GM12878 (cell line): ENCODE measurements around the gene RIC1. TPM values are rescaled to one million over a fixed set of nuclear protein-coding genes. Genes with fewer than 3 reads are reported as not detected.

Source experiments
- ATAC-seq: fragments of 200-7000 bp; cut with Tn5 transposase; 3 replicates; pipeline ENCODE4 v1.9.1; 2020; ENCODE audit warnings: mild to moderate bottlenecking, moderate library complexity
- BruUV-seq: library from RNA; stranded (reverse); fragments of 400-500 nt; replicated peaks from 2 replicates; lab custom pipeline; 2021; lab: Mats Ljungman, UMichigan
- CTCF ChIA-PET: fragments of 300-600 bp; sonication (Branson Sonifier 250); formaldehyde crosslinking; extraction: SDS; loops from one replicate; lab custom pipeline; 2021; ENCODE audit warnings: inconsistent platforms; lab: Yijun Ruan, JAX
- POLR2A ChIA-PET: fragments of 350-600 bp; formaldehyde crosslinking; extraction: SDS; loops from one replicate; lab custom pipeline; 2021; ENCODE audit warnings: inconsistent platforms; lab: Charles Lee
- RAD21 ChIA-PET: fragments of 300-600 bp; sonication (Branson Sonifier 250); formaldehyde crosslinking; loops from one replicate; lab custom pipeline; 2023; ENCODE audit warnings: antibody characterized with exemption; ENCODE audit not compliant: unreplicated experiment; lab: Charles Lee
- SMC1A ChIA-PET: fragments of 300-600 bp; sonication (Branson Sonifier 250); formaldehyde crosslinking; loops from one replicate; lab custom pipeline; 2023; ENCODE audit not compliant: unreplicated experiment, uncharacterized antibody; lab: Charles Lee
- DNase-seq: peaks from one replicate; pipeline ENCODE4 v3.0.0-alpha.2; 2011; ENCODE audit warnings: low read depth, low spot score
- FAIRE-seq: peaks from 3 replicates; lab custom pipeline; 2011; peaks lifted over from hg19 to GRCh38; lab: Jason Lieb, UNC
- H2AFZ ChIP-seq: 2 replicates; pipeline ENCODE4 v1.6.0; 2011; ENCODE audit warnings: low read depth, low read length, control low read depth; ENCODE audit not compliant: control insufficient read depth
- H3K27ac ChIP-seq: 2 replicates; pipeline ENCODE4 v1.5.1; 2011; ENCODE audit warnings: control low read depth; ENCODE audit not compliant: control insufficient read depth, insufficient read depth
- H3K27me3 ChIP-seq, 2 experiments: replicated peaks in 1 of 2; 2 replicates each; pipeline versions ENCODE4 v1.6.0 to v1.6.1; 2011; ENCODE audit warnings: low read length in 1 of 2; ENCODE audit not compliant: control insufficient read depth in 2 of 2, insufficient read depth in 2 of 2
- H3K36me3 ChIP-seq, 2 experiments: 2 replicates each; pipeline ENCODE4 v1.5.1; 2011; ENCODE audit warnings: low read length in 1 of 2; ENCODE audit not compliant: control insufficient read depth in 2 of 2, insufficient read depth in 2 of 2
- H3K4me1 ChIP-seq: 2 replicates; pipeline ENCODE4 v1.6.1; 2011; ENCODE audit warnings: mild to moderate bottlenecking, low read length, moderate library complexity, mixed read lengths; ENCODE audit not compliant: control insufficient read depth, insufficient read depth
- H3K4me2 ChIP-seq: 2 replicates; pipeline ENCODE4 v1.6.0; 2011; ENCODE audit warnings: control low read depth; ENCODE audit not compliant: control insufficient read depth, insufficient read depth
- H3K4me3 ChIP-seq: fragments of 200-600 bp; sonication (generic); 2 replicates; pipeline ENCODE4 v1.5.1; 2016
- H3K79me2 ChIP-seq: 2 replicates; pipeline ENCODE4 v1.6.0; 2011; ENCODE audit warnings: low read length; ENCODE audit not compliant: control insufficient read depth, insufficient read depth
- H3K9ac ChIP-seq: 2 replicates; pipeline ENCODE4 v1.8.0; 2011; ENCODE audit warnings: low read length, control low read depth, mixed read lengths; ENCODE audit not compliant: control insufficient read depth, insufficient read depth
- H3K9me3 ChIP-seq: replicated peaks from 3 replicates; pipeline ENCODE4 v1.5.1; 2011; ENCODE audit warnings: mild to moderate bottlenecking, low read length; ENCODE audit not compliant: control insufficient read depth, insufficient read depth
- H4K20me1 ChIP-seq: 2 replicates; pipeline ENCODE4 v1.6.0; 2011; ENCODE audit not compliant: control insufficient read depth, insufficient read depth
- BCL11A ChIP-seq: IDR thresholded peaks from 2 replicates; pipeline ENCODE4 v1.6.1; 2011; ENCODE audit warnings: low read depth, low read length
- CHD2 ChIP-seq: IDR thresholded peaks from 2 replicates; pipeline ENCODE4 v1.6.1; 2011; ENCODE audit warnings: low read depth, low read length, improper control_type of control experiment, borderline replicate concordance
- GABPA ChIP-seq: IDR thresholded peaks from 2 replicates; pipeline ENCODE4 v1.6.1; 2014; ENCODE audit warnings: antibody characterized with exemption, low read depth, mild to moderate bottlenecking, inconsistent platforms
- IKZF2 ChIP-seq, 2 experiments: fragments of 450-650 bp; IDR thresholded peaks; 2 replicates each; pipeline ENCODE4 v1.6.1; 2017; ENCODE audit warnings: mild to moderate bottlenecking in 2 of 2, moderate library complexity in 2 of 2
- JUND ChIP-seq: IDR thresholded peaks from 2 replicates; pipeline ENCODE4 v1.6.1; 2012; ENCODE audit warnings: low read depth, mild to moderate bottlenecking, low read length, improper control_type of control experiment, moderate library complexity
- KDM1A ChIP-seq: fragments of 200-600 bp; sonication (generic); IDR thresholded peaks from 2 replicates; pipeline ENCODE4 v1.6.1; 2016; ENCODE audit warnings: borderline replicate concordance
- MLLT1 ChIP-seq: fragments of 450-650 bp; IDR thresholded peaks from 2 replicates; pipeline ENCODE4 v1.6.1; 2016; ENCODE audit warnings: mild to moderate bottlenecking
- MTA2 ChIP-seq: fragments of 450-650 bp; IDR thresholded peaks from 2 replicates; pipeline ENCODE4 v1.6.1; 2016; ENCODE audit warnings: low read depth, mild to moderate bottlenecking, moderate library complexity
- NFIC ChIP-seq: IDR thresholded peaks from 2 replicates; pipeline ENCODE4 v1.6.1; 2012; ENCODE audit warnings: low read depth, mild to moderate bottlenecking, inconsistent platforms, low read length, moderate library complexity
- RCOR1 ChIP-seq: conservative IDR thresholded peaks from 2 replicates; pipeline ENCODE4 v1.6.1; 2012; ENCODE audit warnings: low read depth, low read length, improper control_type of control experiment
- RELA ChIP-seq: fragments of 450-650 bp; IDR thresholded peaks from 2 replicates; pipeline ENCODE4 v1.8.0; 2014; ENCODE audit warnings: borderline replicate concordance; ENCODE audit not compliant: partially characterized antibody
- RUNX3 ChIP-seq: IDR thresholded peaks from 2 replicates; pipeline ENCODE4 v1.6.1; 2012; ENCODE audit warnings: low read length, inconsistent platforms
- TBL1XR1 ChIP-seq: IDR thresholded peaks from 2 replicates; pipeline ENCODE4 v1.6.1; 2012; ENCODE audit warnings: low read depth, low read length, improper control_type of control experiment
- TCF3 ChIP-seq: IDR thresholded peaks from 2 replicates; pipeline ENCODE4 v1.6.1; 2012; ENCODE audit warnings: low read depth, mild to moderate bottlenecking, low read length, borderline replicate concordance; ENCODE audit not compliant: insufficient read depth
- ZNF207 ChIP-seq: fragments of 450-650 bp; IDR thresholded peaks from 2 replicates; pipeline ENCODE4 v1.6.1; 2014; ENCODE audit warnings: antibody characterized with exemption, mild to moderate bottlenecking, borderline replicate concordance
- ZNF384 ChIP-seq: IDR thresholded peaks from 2 replicates; pipeline ENCODE4 v1.6.1; 2012; ENCODE audit warnings: low read depth, mild to moderate bottlenecking, low read length, improper control_type of control experiment, borderline replicate concordance
- ZZZ3 ChIP-seq: IDR thresholded peaks from 2 replicates; pipeline ENCODE4 v1.6.1; 2011; ENCODE audit warnings: low read depth; ENCODE audit not compliant: control insufficient read depth, insufficient read length
- WGBS: methylation state at CpG from one replicate; pipeline ENCODE4 v1.1.6; 2016; ENCODE audit warnings: low lambda C conversion rate; ENCODE audit not compliant: insufficient replicate concordance, insufficient coverage; ENCODE audit errors: missing lambda C conversion rate; 5-methylcytosine and 5-hydroxymethylcytosine counted together
- in situ Hi-C: fragments of 300-500 bp; cut with MboI; formaldehyde crosslinking; loops from 9 replicates; pipeline ENCODE4 v1.14.3; 2018; ENCODE audit warnings: mixed read lengths
- intact Hi-C: fragments of 100-400 bp; cut with micrococcal nuclease; formaldehyde crosslinking; loops from one replicate; pipeline ENCODE4 v1.14.2; 2022; ENCODE audit not compliant: unreplicated experiment
- polyA plus RNA-seq, 11 experiments: library from polyadenylated mRNA; depleted of rRNA in 4 of 11; unstranded in 6 of 11; stranded (reverse) in 5 of 11; fragments of >200 nt; fragmentation: Nextera tagmentation in 4 of 11; fragmentation: Illumina TruSeq in 1 of 11; extraction: Ambion mirVana in 4 of 11; extraction: Trizol in 1 of 11; gene quantifications; 1 replicate in 1 of 11; 2 replicates in 10 of 11; pipeline versions ENCODE4 v1.2.1 to v1.2.3, GENCODE V29; 2011 to 2016; ENCODE audit warnings: inconsistent platforms in 2 of 11, missing spikeins in 2 of 11, low read depth in 1 of 11
- total RNA-seq, 4 experiments: library from RNA; depleted of rRNA in 3 of 4; stranded (reverse); fragments of >200 nt in 3 of 4; fragmentation: Illumina TruSeq in 1 of 4; extraction: Trizol in 1 of 4; gene quantifications; 2 replicates each; pipeline versions ENCODE4 v1.2.1 to v1.2.3, GENCODE V29; 2013 to 2021
- TF ChIP-seq, protein P1 (sequence below): fragments of 450-650 bp; IDR thresholded peaks from 2 replicates; pipeline ENCODE4 v1.6.1; 2017; ENCODE audit warnings: mild to moderate bottlenecking
- TF ChIP-seq, protein P2 (sequence below): fragments of 450-650 bp; IDR thresholded peaks from 2 replicates; pipeline ENCODE4 v1.6.1; 2017; ENCODE audit warnings: borderline replicate concordance

The RIC1 gene
- total and polyA plus RNA-seq, 10 of the 15 experiments (the other 5 are each of a cell fraction or from before 2014, with no cell fraction given): 6.2 to 59.8 (median 33.3) TPM

DNA sequence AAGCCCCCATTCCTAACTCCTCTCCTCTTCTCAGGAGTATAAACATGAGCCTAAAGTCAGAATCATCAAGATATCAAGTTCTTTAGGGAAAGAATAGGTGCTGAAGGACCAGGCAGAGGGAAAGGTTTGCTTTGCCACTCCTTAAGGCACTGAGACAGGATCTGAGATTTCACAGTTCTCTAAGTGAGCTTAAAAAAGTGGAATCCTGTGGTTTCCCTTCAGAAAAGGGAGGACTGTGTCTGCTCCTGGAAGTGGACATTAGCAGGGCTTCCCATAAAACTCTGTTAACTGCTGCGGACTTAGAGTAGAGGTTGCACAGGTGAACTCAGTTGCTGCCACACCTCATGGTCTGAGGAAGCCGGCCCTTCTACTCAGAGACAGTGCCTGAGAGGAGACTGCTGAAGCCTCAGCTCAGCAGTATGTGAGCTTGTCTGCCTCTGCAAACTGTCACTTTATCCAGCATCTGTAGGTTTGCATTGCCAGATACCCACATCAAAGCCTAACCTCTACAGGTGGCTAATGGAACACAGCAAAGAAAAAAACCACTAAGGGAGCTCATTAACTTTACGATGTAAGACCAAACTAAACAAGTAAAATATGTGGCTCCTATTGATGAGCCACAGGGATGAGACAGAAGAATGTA is 42.9 kb downstream of the RIC1 start:
- no TSS peak for BruUV-seq
- Histone ChIP-seq H3K4me2 (no peak overlapping the region), H3K9me3 (peaks cover 13% of the 10 kb centered on the region), H3K27ac (no peak overlapping the region), H3K4me1 (no peaks in the 10 kb centered on the region), H3K79me2 (peaks cover 63% of the 10 kb centered on the region), H2AFZ (no peak overlapping the region), H3K27me3 (no peaks in the 10 kb centered on the region), H3K4me3 (no peak overlapping the region), H4K20me1 (no peaks in the 10 kb centered on the region), H3K9ac (no peak overlapping the region), H3K36me3 (no peaks in the 10 kb centered on the region; a peak in 1 of 4 replicates)
- in situ Hi-C loops: no loop called here
- CTCF ChIA-PET: interaction anchor here (0.8 to 1.2 kb wide), 5 partner anchors 17 to 161 kb away, joined by 3 to 7 read pairs (median 4); partner anchors contain the start of gene ERMP1
- RAD21 ChIA-PET: interaction anchor here (0.6 to 1.3 kb wide), 6 partner anchors 14 to 233 kb away, joined by 3 to 4 read pairs (median 3); no protein-coding TSS in a partner anchor
- SMC1A ChIA-PET: interaction anchor here (0.7 to 2.1 kb wide), 9 partner anchors 9 to 63 kb away, joined by 3 to 7 read pairs (median 4); no protein-coding TSS in a partner anchor
- intact Hi-C loops: no loop called here
- FAIRE-seq: no peak
- DNase-seq: peak; percentile 17
- 68% methylated on average over 3 of the region's 3 CpGs for WGBS
- POLR2A ChIA-PET: interaction anchor here (0.6 to 1.3 kb wide), 4 partner anchors 24 to 177 kb away, joined by 3 to 4 read pairs (median 4); no protein-coding TSS in a partner anchor
- peak; percentile 87 for ATAC-seq
- TF ChIP-seq ZNF207 (no peak), JUND (no peak), TCF3 (no peak), KDM1A (no peak), BCL11A (peak; percentile 30; the same call in 1 of the 2 replicates), IKZF2 (IDR thresholded peaks at IDR 0.05) (peak in 1 of 2 experiments; percentile 10; a peak in 1 of 4 replicates), GABPA (no peak), ZNF384 (peak; percentile 45; the same call in 1 of the 2 replicates), RUNX3 (peak; percentile 78), MTA2 (peak; percentile 78), ZZZ3 (no peak), NFIC (no peak), RCOR1 (no peak), CHD2 (no peak), RELA (no peak), MLLT1 (peak; percentile 60), TBL1XR1 (no peak)
- TF ChIP-seq, protein P1, sequence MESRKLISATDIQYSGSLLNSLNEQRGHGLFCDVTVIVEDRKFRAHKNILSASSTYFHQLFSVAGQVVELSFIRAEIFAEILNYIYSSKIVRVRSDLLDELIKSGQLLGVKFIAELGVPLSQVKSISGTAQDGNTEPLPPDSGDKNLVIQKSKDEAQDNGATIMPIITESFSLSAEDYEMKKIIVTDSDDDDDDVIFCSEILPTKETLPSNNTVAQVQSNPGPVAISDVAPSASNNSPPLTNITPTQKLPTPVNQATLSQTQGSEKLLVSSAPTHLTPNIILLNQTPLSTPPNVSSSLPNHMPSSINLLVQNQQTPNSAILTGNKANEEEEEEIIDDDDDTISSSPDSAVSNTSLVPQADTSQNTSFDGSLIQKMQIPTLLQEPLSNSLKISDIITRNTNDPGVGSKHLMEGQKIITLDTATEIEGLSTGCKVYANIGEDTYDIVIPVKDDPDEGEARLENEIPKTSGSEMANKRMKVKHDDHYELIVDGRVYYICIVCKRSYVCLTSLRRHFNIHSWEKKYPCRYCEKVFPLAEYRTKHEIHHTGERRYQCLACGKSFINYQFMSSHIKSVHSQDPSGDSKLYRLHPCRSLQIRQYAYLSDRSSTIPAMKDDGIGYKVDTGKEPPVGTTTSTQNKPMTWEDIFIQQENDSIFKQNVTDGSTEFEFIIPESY: no peak
- TF ChIP-seq, protein P2, sequence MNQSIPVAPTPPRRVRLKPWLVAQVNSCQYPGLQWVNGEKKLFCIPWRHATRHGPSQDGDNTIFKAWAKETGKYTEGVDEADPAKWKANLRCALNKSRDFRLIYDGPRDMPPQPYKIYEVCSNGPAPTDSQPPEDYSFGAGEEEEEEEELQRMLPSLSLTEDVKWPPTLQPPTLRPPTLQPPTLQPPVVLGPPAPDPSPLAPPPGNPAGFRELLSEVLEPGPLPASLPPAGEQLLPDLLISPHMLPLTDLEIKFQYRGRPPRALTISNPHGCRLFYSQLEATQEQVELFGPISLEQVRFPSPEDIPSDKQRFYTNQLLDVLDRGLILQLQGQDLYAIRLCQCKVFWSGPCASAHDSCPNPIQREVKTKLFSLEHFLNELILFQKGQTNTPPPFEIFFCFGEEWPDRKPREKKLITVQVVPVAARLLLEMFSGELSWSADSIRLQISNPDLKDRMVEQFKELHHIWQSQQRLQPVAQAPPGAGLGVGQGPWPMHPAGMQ: no peak
